HepG2 (cell line): ENCODE data around the gene P4HB. TPM values are rescaled to one million over a fixed set of nuclear protein-coding genes. Genes with fewer than 3 reads are reported as not detected.
A peak's percentile ranks its signal among the peaks of the same experiment; 100 is the strongest.

Experiments
- ATF4 ChIP-seq, 2 experiments: fragments of 450-650 bp in 1 of 2; sonication (generic) in 1 of 2; formaldehyde crosslinking; IDR thresholded peaks; 2 replicates each; pipeline versions ENCODE4 v1.5.0 to v1.8.0; 2020 to 2022; ENCODE audit warnings: mild to moderate bottlenecking in 1 of 2, missing genetic modification reagents in 1 of 2
- ATM ChIP-seq: fragments of 450-650 bp; IDR thresholded peaks from 2 replicates; pipeline ENCODE4 v1.7.1; 2017; ENCODE audit warnings: mild to moderate bottlenecking, borderline replicate concordance
- KDM5A ChIP-seq: fragments of 200-600 bp; sonication (generic); IDR thresholded peaks from 2 replicates; pipeline ENCODE4 v1.7.0; 2018; ENCODE audit warnings: antibody characterized with exemption, mild to moderate bottlenecking, low read length, borderline replicate concordance
- KLF6 ChIP-seq: IDR thresholded peaks from 2 replicates; pipeline ENCODE4 v1.8.0; 2016; ENCODE audit warnings: missing biosample characterization, missing genetic modification reagents
- RARA ChIP-seq: IDR thresholded peaks from 2 replicates; pipeline ENCODE4 v1.6.1; 2016; ENCODE audit warnings: missing genetic modification reagents, missing compliant biosample characterization
- SIX4 ChIP-seq: sonication (generic); formaldehyde crosslinking; IDR thresholded peaks from 2 replicates; pipeline ENCODE4 v1.4.0; 2020; ENCODE audit warnings: missing genetic modification reagents
- SUZ12 ChIP-seq: fragments of 150-350 bp; IDR thresholded peaks from 2 replicates; pipeline ENCODE4 v1.6.1; 2014; ENCODE audit warnings: low read depth, low read length
- TCF7 ChIP-seq: sonication (generic); IDR thresholded peaks from 2 replicates; pipeline ENCODE4 v1.6.1; 2016; ENCODE audit warnings: antibody characterized with exemption, low read depth
- YEATS2 ChIP-seq: sonication (generic); formaldehyde crosslinking; IDR thresholded peaks from 2 replicates; pipeline ENCODE4 v1.4.0; 2020; ENCODE audit warnings: missing genetic modification reagents, borderline replicate concordance
- ZBTB21 ChIP-seq: sonication (generic); formaldehyde crosslinking; IDR thresholded peaks from 2 replicates; pipeline ENCODE4 v1.4.0; 2020; ENCODE audit warnings: missing genetic modification reagents
- ZBTB39 ChIP-seq: sonication (generic); formaldehyde crosslinking; IDR thresholded peaks from 2 replicates; pipeline ENCODE4 v1.5.0; 2020; ENCODE audit warnings: missing genetic modification reagents
- ZNF207 ChIP-seq: fragments of 450-650 bp; IDR thresholded peaks from 2 replicates; pipeline ENCODE4 v1.6.1; 2016; ENCODE audit warnings: antibody characterized with exemption, borderline replicate concordance
- ZNF646 ChIP-seq: sonication (generic); formaldehyde crosslinking; IDR thresholded peaks from 2 replicates; pipeline ENCODE4 v1.9.0; 2021; ENCODE audit warnings: mild to moderate bottlenecking, missing genetic modification reagents
- ZNF672 ChIP-seq: sonication (generic); formaldehyde crosslinking; IDR thresholded peaks from 2 replicates; pipeline ENCODE4 v1.8.1; 2022; ENCODE audit warnings: missing genetic modification reagents
- ZNF777 ChIP-seq: sonication (generic); formaldehyde crosslinking; IDR thresholded peaks from 2 replicates; pipeline ENCODE4 v1.4.0; 2020; ENCODE audit warnings: missing genetic modification reagents
- polyA plus RNA-seq, 8 experiments: library from polyadenylated mRNA; depleted of rRNA in 3 of 8; stranded (reverse) in 7 of 8; unstranded in 1 of 8; fragments of >200 nt; fragmentation: Illumina TruSeq in 4 of 8; extraction: Trizol in 4 of 8; gene quantifications; 2 replicates each; pipeline versions ENCODE4 v1.2.1 to v1.2.3, GENCODE V29; 2011 to 2016; ENCODE audit warnings: low read depth in 4 of 8, missing spikeins in 1 of 8, mixed read lengths in 1 of 8; ENCODE audit not compliant: insufficient read depth in 1 of 8
- total RNA-seq, 5 experiments: library from RNA; depleted of rRNA; stranded (reverse); fragments of >200 nt; fragmentation: Illumina TruSeq; extraction: Trizol; gene quantifications; 2 replicates each; pipeline ENCODE4 v1.2.3, GENCODE V29; 2016; ENCODE audit warnings: low read depth in 1 of 5
- TF ChIP-seq, protein P1 (sequence below): sonication (generic); formaldehyde crosslinking; IDR thresholded peaks from 2 replicates; pipeline ENCODE4 v1.5.0; 2020; ENCODE audit warnings: missing genetic modification reagents
- TF ChIP-seq, protein P2 (sequence below): sonication (generic); formaldehyde crosslinking; IDR thresholded peaks from 2 replicates; pipeline ENCODE4 v1.8.1; 2023; ENCODE audit warnings: mild to moderate bottlenecking, missing genetic modification reagents

The P4HB gene
- total and polyA plus RNA-seq, 2 of the 13 experiments (the other 11 are each of a cell fraction or from before 2014, with no cell fraction given): 185 to 782 TPM

DNA sequence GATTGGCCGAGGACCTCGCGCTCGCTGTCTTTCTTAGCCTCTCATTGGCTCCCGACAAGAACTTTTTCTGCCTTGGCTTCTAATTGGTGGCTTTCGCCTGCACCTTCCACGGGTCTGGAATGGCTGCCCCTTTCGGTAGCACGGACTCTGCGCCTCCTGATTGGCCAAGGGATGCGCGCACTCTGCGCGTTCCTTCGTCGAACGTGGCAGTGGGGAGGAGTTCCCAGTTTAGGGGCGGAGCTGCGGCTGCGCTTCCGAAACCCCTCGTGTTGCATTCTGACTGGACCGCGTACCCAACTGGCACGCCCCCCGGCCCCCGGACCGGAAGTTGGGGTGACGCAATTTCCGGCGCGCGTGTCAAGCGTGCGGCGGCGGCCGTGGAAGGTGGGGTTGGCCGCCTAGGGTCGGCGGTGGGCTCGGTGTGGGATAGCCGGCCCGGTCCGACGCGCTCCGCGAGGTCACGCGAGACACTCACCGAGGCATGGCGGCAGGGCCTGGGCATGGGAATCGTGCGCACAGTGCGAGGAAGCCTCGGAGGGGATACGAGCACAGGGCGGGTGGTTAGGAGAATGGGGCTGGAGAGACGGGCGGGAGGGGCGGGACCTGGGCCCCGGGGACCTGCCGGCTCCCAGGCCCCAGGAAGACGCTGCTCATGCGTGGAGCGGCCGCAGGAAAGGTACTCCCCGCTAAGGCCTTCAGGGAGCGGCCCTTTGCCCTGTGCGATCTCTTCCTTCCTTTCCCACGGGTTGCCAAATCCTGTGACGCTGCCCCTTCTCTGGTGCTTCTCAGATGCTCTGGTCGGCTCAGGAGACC lies 627 bp upstream of the P4HB start (continued):
- TF ChIP-seq, protein P1, sequence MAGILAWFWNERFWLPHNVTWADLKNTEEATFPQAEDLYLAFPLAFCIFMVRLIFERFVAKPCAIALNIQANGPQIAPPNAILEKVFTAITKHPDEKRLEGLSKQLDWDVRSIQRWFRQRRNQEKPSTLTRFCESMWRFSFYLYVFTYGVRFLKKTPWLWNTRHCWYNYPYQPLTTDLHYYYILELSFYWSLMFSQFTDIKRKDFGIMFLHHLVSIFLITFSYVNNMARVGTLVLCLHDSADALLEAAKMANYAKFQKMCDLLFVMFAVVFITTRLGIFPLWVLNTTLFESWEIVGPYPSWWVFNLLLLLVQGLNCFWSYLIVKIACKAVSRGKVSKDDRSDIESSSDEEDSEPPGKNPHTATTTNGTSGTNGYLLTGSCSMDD (CRISPR knock-in tag): no peak
- peak; percentile 6; the same call in 1 of the 2 replicates for TF ChIP-seq ZBTB39
- TF ChIP-seq KLF6 (CRISPR knock-in tag): peak; percentile 93; the same call in 1 of the 2 replicates
- no peak for TF ChIP-seq ZNF646 (CRISPR knock-in tag)
- no peak for TF ChIP-seq SUZ12
- TF ChIP-seq ATM: no peak
- TF ChIP-seq SIX4 (CRISPR knock-in tag): peak; percentile 57; the same call in 1 of the 2 replicates
- TF ChIP-seq RARA (CRISPR knock-in tag): peak; percentile 61; the same call in 1 of the 2 replicates
- no peak for TF ChIP-seq TCF7
- TF ChIP-seq ZNF777 (CRISPR knock-in tag): peak; percentile 37; the same call in 1 of the 2 replicates
- no peak for TF ChIP-seq ZNF207
- peak; percentile 99; the same call in 1 of the 2 replicates for TF ChIP-seq YEATS2 (CRISPR knock-in tag)
- peak in 1 of 2 experiments; percentile 99; a peak in 2 of 4 replicates for TF ChIP-seq ATF4 (CRISPR knock-in tag; IDR thresholded peaks at IDR 0.05)
- TF ChIP-seq ZBTB21 (CRISPR knock-in tag): peak; percentile 49; the same call in 1 of the 2 replicates
- TF ChIP-seq ZNF672 (CRISPR knock-in tag): no peak
- TF ChIP-seq KDM5A: peak; percentile 91
- TF ChIP-seq, protein P2, sequence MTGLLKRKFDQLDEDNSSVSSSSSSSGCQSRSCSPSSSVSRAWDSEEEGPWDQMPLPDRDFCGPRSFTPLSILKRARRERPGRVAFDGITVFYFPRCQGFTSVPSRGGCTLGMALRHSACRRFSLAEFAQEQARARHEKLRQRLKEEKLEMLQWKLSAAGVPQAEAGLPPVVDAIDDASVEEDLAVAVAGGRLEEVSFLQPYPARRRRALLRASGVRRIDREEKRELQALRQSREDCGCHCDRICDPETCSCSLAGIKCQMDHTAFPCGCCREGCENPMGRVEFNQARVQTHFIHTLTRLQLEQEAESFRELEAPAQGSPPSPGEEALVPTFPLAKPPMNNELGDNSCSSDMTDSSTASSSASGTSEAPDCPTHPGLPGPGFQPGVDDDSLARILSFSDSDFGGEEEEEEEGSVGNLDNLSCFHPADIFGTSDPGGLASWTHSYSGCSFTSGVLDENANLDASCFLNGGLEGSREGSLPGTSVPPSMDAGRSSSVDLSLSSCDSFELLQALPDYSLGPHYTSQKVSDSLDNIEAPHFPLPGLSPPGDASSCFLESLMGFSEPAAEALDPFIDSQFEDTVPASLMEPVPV: no peak
